Lower lobe of right lung (tissue), 2 donors: ENCODE data around the gene OR11G2. TPM values are rescaled to one million over a fixed set of nuclear protein-coding genes. Genes with fewer than 3 reads are reported as not detected.
"Not testable (repeated sequence)": the region's sequence is repeated elsewhere in the genome, so short reads cannot be mapped to it uniquely, and the experiment has no call there.

ENCODE experiments used
- ATAC-seq, 2 donors: fragments of 200-7000 bp; cut with Tn5 transposase; one replicate each; pipeline ENCODE4 v1.9.1; 2020 to 2022; ENCODE audit warnings: mild to moderate bottlenecking in 2 of 2, moderate library complexity in 2 of 2
- DNase-seq: peaks from one replicate; pipeline ENCODE4 v3.0.0-alpha.2; 2020
- H3K27ac ChIP-seq: fragments of 200-600 bp; one replicate; pipeline ENCODE4 v1.8.0; 2022
- H3K27me3 ChIP-seq: fragments of 200-600 bp; one replicate; pipeline ENCODE4 v1.8.0; 2022; ENCODE audit warnings: low read depth
- H3K36me3 ChIP-seq: fragments of 200-600 bp; one replicate; pipeline ENCODE4 v1.8.0; 2022; ENCODE audit warnings: mild to moderate bottlenecking
- H3K4me1 ChIP-seq: fragments of 200-600 bp; one replicate; pipeline ENCODE4 v1.8.0; 2022
- H3K4me3 ChIP-seq: fragments of 200-600 bp; one replicate; pipeline ENCODE4 v1.8.0; 2022; ENCODE audit warnings: mild to moderate bottlenecking
- H3K9me3 ChIP-seq: fragments of 200-600 bp; one replicate; pipeline ENCODE4 v1.8.0; 2022
- CTCF ChIP-seq: fragments of 200-600 bp; IDR thresholded peaks from one replicate; pipeline ENCODE4 v1.8.0; 2022; ENCODE audit warnings: antibody characterized with exemption, mild to moderate bottlenecking
- intact Hi-C: fragments of 100-400 bp; cut with DNase I; formaldehyde crosslinking; loops from one replicate; pipeline ENCODE4 v1.11.0; 2022
- total RNA-seq: library from RNA; stranded (reverse); fragmentation: NEBNext Ultra II Directional; extraction: Animal tissue kit (Norgen Biotek cat#: 25700); gene quantifications from one replicate; pipeline ENCODE4 v1.2.1, GENCODE V29; 2021
- donor health status: DM: no; HTN: yes; CAD: no; lungs with severe emphysema.

OR11G2 gene
- total RNA-seq, 1 donor from 2014 or later, result not detected

- Histone ChIP-seq H3K4me3 (no peak overlapping the region), H3K36me3 (no peaks in the 10 kb centered on the region), H3K4me1 (no peaks in the 10 kb centered on the region), H3K9me3 (no peaks in the 10 kb centered on the region), H3K27me3 (no peaks in the 10 kb centered on the region), H3K27ac (no peak overlapping the region)
- no peak for ATAC-seq
- intact Hi-C loops, result no loop called here
- no peak for TF ChIP-seq CTCF
- no peak for DNase-seq
These were observed 700 bp downstream of the OR11G2 start for GRCh38 chr14:20191396-20191795.

DNA sequence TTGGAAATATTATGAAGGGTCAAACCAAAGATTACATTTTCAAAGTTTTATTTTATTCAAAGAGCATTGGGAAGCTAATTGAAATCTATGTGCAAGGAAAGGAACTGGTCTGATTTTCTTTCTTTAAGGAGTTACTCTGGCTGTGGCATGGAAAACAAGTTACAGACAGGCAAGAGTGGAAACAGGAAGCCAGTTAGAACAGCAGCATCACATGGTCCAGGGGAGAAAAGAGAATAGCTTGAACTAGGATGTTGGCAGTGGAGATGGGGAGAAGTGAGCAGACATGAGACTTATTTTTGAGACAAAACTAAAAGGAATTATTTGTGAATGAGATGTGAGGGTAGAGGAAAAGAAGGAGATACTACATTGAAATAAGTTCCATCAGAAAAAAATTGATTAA, 3.4 kb downstream of the OR11G2 start:
- ATAC-seq, result no peak
- no peak for TF ChIP-seq CTCF
- H3K4me3 ChIP-seq, result no peak overlapping the region
- no peaks in the 10 kb centered on the region for H3K36me3 ChIP-seq
- DNase-seq, result no peak
- intact Hi-C loops, result no loop called here
- no peaks in the 10 kb centered on the region for H3K9me3 ChIP-seq
- H3K4me1 ChIP-seq, result no peaks in the 10 kb centered on the region
- no peaks in the 10 kb centered on the region for H3K27me3 ChIP-seq
- H3K27ac ChIP-seq, result no peak overlapping the region

GRCh38 chr14:20195170-20195569, 4.5 kb downstream of the OR11G2 start:
- H3K4me3 ChIP-seq, ATAC-seq, H3K9me3 ChIP-seq, H3K27ac ChIP-seq, DNase-seq, H3K27me3 ChIP-seq, H3K36me3 ChIP-seq, H3K4me1 ChIP-seq, intact Hi-C loops: not testable (repeated sequence)

DNA sequence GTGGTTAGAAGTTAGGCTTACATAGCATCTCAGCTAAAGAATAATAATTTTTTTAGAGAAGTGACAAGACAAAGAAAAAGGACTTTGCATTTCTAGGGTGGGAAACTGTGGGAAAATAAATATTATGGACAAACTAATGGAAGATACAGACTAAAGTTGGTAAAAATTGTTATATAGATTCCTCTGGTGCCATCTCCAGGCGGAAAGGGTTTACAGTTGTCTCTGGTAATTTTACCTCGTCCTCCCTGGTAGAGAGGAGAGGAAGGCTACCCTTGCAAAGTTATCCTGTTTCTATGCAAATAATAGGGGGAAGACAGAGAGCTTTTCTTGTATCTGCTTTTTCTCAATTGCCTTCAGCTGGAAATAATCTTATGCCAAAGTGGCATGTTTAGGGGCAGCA, 5.2 kb downstream of the OR11G2 start:
- no peaks in the 10 kb centered on the region for H3K4me1 ChIP-seq
- no peak overlapping the region for H3K4me3 ChIP-seq
- H3K27ac ChIP-seq, result no peak overlapping the region
- no peaks in the 10 kb centered on the region for H3K36me3 ChIP-seq
- DNase-seq, result no peak
- intact Hi-C loops, result no loop called here
- no peaks in the 10 kb centered on the region for H3K9me3 ChIP-seq
- no peak for TF ChIP-seq CTCF
- H3K27me3 ChIP-seq, result no peaks in the 10 kb centered on the region
- ATAC-seq, result no peak

- Histone ChIP-seq H3K4me1 (no peaks in the 10 kb centered on the region), H3K36me3 (no peaks in the 10 kb centered on the region), H3K27me3 (no peaks in the 10 kb centered on the region), H3K4me3 (no peak overlapping the region), H3K27ac (no peak overlapping the region), H3K9me3 (no peaks in the 10 kb centered on the region)
- peak; percentile 62 for DNase-seq
- TF ChIP-seq CTCF, result no peak
- ATAC-seq, result peak; percentile 48 to 83
- intact Hi-C loops, result no loop called here
These were observed 6.8 kb downstream of the OR11G2 start for GRCh38 chr14:20197459-20197858.

DNA sequence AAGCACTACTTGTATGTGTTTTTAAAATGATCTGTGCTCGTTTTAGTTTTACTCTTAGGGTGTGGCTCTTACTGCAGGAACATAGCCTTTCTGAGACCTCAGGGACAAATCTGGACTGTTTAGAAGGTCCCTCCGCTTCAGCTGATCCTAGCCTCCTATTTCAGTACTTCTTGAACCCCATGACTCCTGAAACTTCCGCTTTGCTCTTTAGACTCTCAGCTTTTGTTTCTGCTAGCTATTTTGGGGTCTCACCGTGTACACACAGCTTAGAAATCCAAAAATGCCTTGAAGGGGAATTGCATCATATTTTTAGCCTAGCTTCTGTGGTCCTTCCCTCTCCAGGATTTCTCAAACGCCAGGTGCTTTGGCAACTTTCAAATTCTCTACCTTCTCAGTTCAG, 8.3 kb downstream of the OR11G2 start:
- Histone ChIP-seq H3K9me3 (no peaks in the 10 kb centered on the region), H3K27me3 (no peaks in the 10 kb centered on the region), H3K4me3 (no peak overlapping the region), H3K27ac (no peak overlapping the region), H3K36me3 (no peaks in the 10 kb centered on the region), H3K4me1 (no peaks in the 10 kb centered on the region)
- intact Hi-C loops, result no loop called here
- TF ChIP-seq CTCF, result no peak
- DNase-seq (no peak), ATAC-seq (no peak)
